HG03442 (cell line): ENCODE data around the gene CCR7.

Experiments used
- ATAC-seq: cut with Tn5 transposase; IDR thresholded peaks from one replicate; pipeline ENCODE4 v1.9.1; 2021; ENCODE audit warnings: mild to moderate bottlenecking, moderate library complexity; ENCODE audit not compliant: unreplicated experiment

CCR7 gene

GRCh38 chr17:40564883-40565768 is at the start of gene CCR7:
Gene CCR7, minus strand, starts transcription at chr17:40565472. Its CDS starts 63 bp downstream, at chr17:40565409.
- no peak for ATAC-seq

GRCh38 chr17:40614431-40615067 is 49.3 kb upstream of the CCR7 start:
- ATAC-seq = no peak

GRCh38 chr17:40613467-40614154 is 48.3 kb upstream of the CCR7 start:
- no peak for ATAC-seq

- ATAC-seq = no peak
These were observed 47.5 kb upstream of the CCR7 start for GRCh38 chr17:40612599-40613244.

- no peak for ATAC-seq
These were observed 46.7 kb upstream of the CCR7 start for GRCh38 chr17:40611840-40612474.

- ATAC-seq = no peak
These were observed 45.1 kb upstream of the CCR7 start for GRCh38 chr17:40610359-40610758.

GRCh38 chr17:40608061-40608581 is 42.8 kb upstream of the CCR7 start:
- no peak for ATAC-seq

GRCh38 chr17:40607641-40608040 is 42.4 kb upstream of the CCR7 start:
- ATAC-seq = no peak

GRCh38 chr17:40606548-40607353 is 41.5 kb upstream of the CCR7 start:
- ATAC-seq = no peak

- no peak for ATAC-seq
These were observed 40.0 kb upstream of the CCR7 start for GRCh38 chr17:40605306-40605705.

GRCh38 chr17:40604327-40605080 is 39.2 kb upstream of the CCR7 start:
- ATAC-seq = no peak

- no peak for ATAC-seq
These were observed 37.5 kb upstream of the CCR7 start for GRCh38 chr17:40602445-40603443.

GRCh38 chr17:40600486-40601046 is 35.3 kb upstream of the CCR7 start:
- ATAC-seq = no peak

GRCh38 chr17:40599468-40599763 is 34.1 kb upstream of the CCR7 start:
- ATAC-seq = no peak

GRCh38 chr17:40598619-40599467 is 33.6 kb upstream of the CCR7 start:
- ATAC-seq = peak; percentile 49

GRCh38 chr17:40598301-40598618 is 33.0 kb upstream of the CCR7 start:
- no peak for ATAC-seq
